Subcutaneous abdominal adipose tissue (tissue), 5 donors: ENCODE data around the gene IL17REL.

ENCODE experiments used
- H3K27ac ChIP-seq: one replicate; pipeline ENCODE4 v1.7.0; 2013; ENCODE audit warnings: low read depth, mild to moderate bottlenecking, inconsistent platforms, low read length, moderate library complexity
- H3K27me3 ChIP-seq, 5 donors: one replicate each; pipeline ENCODE4 v1.7.0; 2013; ENCODE audit warnings: low read length in 5 of 5, inconsistent platforms in 1 of 5; ENCODE audit not compliant: control insufficient read depth in 5 of 5, insufficient read depth in 4 of 5
- H3K36me3 ChIP-seq, 5 donors: one replicate each; pipeline ENCODE4 v1.7.0; 2013; ENCODE audit warnings: low read length in 5 of 5; ENCODE audit not compliant: control insufficient read depth in 5 of 5, insufficient read depth in 5 of 5
- H3K4me1 ChIP-seq, 5 donors: one replicate each; pipeline ENCODE4 v1.7.0; 2013; ENCODE audit warnings: low read length in 5 of 5, mild to moderate bottlenecking in 3 of 5, moderate library complexity in 1 of 5; ENCODE audit not compliant: control insufficient read depth in 5 of 5, insufficient read depth in 5 of 5
- H3K4me3 ChIP-seq, 5 donors: one replicate each; pipeline ENCODE4 v1.7.0; 2013; ENCODE audit warnings: low read length in 5 of 5, low read depth in 1 of 5
- H3K9ac ChIP-seq, 5 donors: one replicate each; pipeline ENCODE4 v1.7.0; 2013; ENCODE audit warnings: low read length in 5 of 5, mild to moderate bottlenecking in 4 of 5, moderate library complexity in 3 of 5
- H3K9me3 ChIP-seq, 5 donors: one replicate each; pipeline ENCODE4 v1.7.0; 2013; ENCODE audit warnings: low read length in 5 of 5; ENCODE audit not compliant: control insufficient read depth in 5 of 5
- donor health status: healthy.
- donor health status: healthy.
- donor health status: healthy.
- donor health status: healthy.
- donor health status: healthy.

The IL17REL gene

DNA sequence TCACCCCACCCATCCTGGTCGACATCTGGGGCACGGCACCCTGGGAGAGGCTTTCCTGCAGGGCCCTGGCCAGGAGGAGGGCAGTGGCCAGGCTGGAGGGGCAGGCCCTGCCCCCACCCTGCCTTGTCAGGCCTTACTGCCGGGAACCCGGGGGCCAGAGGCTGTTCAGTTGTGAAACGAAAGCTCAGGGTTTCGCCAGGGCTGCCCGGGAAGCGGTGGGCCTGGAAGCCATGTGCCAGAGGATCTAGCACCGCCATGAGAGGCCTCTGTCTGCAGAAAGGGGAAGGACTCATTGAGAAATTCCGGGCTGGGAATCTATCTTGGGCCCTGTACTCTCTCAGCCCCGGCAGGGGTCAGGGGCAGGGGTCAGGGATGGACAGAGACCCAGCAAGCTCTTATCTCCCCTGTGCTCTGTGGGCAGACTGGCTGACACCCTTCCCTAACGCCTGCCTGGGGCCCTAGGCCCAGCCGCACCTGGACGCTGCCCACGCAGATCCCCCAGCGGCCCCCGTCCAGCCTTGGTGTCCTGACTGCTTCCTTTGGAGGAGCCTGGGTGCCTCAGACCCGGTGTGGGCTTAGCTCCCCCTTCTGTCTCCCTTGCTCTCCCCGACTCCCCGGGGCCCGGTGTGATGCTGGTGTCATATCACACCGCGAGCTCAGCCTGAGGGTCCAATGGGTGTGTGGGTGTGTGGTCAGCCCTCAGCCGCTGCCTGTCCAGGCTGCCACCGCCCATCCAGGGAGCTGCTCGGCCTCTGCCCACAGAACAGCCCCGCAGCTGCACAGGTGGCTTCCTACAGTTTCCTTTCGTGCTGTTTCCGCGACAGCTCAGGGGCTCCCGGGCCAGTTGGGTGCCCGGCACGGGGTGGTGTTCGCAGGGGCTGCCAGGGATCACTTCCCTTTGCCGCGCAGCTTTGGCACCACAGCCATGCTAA is 45.5 kb downstream of the IL17REL start:
- no peaks in the 10 kb centered on the region for H3K27me3 ChIP-seq
- no peaks in the 10 kb centered on the region for H3K9me3 ChIP-seq
- peak overlapping the region in 4 of 5 donors; percentile 62 to 97 (median 89) for H3K9ac ChIP-seq
- peaks cover 10 to 96% (median 83%) of the 10 kb centered on the region in 5 donors for H3K4me1 ChIP-seq
- H3K36me3 ChIP-seq, result peaks cover 0 to 31% (median 21%) of the 10 kb centered on the region in 5 donors
- peak overlapping the region in 4 of 5 donors; percentile 25 to 99 (median 46) for H3K4me3 ChIP-seq
- peak overlapping the region; percentile 98 for H3K27ac ChIP-seq

DNA sequence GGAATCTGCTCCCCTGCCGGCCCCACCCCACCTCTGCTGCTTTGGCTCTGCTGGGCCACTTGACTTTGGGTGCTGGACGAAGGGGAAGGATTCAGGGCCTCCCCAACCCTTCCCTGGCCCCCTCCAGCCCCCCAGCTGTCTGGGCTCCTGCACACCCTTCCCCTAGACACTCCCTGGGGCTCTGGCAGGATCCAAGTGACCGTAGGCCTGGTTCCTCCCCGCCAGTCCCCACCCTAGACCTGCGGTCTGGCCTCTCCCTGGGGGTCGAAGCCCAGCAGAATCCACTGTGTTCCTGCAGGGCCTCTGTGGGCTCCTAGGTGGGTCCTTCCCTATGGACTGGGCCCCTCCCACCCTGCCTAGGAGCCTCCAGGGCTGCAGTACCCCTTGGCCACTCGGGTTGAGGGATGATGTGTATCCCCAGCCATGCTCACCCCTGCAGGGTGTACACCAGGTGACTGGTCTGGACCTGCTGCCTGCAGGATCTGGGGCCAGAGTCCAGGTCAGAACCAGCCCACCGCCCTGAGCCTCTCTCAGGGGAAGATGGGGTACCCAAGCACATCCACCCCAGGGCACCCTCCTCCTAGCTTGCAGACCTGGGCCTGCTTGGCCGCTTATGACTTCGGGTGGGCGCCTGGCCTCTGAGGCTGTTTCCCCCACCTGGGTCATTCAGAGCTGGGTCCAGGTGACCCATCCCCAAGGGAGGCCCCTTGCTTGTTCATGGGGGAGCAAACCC is 46.4 kb downstream of the IL17REL start:
- H3K4me1 ChIP-seq, result peaks cover 10 to 95% (median 79%) of the 10 kb centered on the region in 5 donors
- H3K27ac ChIP-seq, result peak overlapping the region; percentile 98
- peak overlapping the region in 4 of 5 donors; percentile 25 to 99 (median 46) for H3K4me3 ChIP-seq
- H3K9me3 ChIP-seq, result no peaks in the 10 kb centered on the region
- H3K27me3 ChIP-seq, result no peaks in the 10 kb centered on the region
- H3K36me3 ChIP-seq, result peaks cover 0 to 37% (median 25%) of the 10 kb centered on the region in 5 donors
- peak overlapping the region in 4 of 5 donors; percentile 62 to 97 (median 89) for H3K9ac ChIP-seq

DNA sequence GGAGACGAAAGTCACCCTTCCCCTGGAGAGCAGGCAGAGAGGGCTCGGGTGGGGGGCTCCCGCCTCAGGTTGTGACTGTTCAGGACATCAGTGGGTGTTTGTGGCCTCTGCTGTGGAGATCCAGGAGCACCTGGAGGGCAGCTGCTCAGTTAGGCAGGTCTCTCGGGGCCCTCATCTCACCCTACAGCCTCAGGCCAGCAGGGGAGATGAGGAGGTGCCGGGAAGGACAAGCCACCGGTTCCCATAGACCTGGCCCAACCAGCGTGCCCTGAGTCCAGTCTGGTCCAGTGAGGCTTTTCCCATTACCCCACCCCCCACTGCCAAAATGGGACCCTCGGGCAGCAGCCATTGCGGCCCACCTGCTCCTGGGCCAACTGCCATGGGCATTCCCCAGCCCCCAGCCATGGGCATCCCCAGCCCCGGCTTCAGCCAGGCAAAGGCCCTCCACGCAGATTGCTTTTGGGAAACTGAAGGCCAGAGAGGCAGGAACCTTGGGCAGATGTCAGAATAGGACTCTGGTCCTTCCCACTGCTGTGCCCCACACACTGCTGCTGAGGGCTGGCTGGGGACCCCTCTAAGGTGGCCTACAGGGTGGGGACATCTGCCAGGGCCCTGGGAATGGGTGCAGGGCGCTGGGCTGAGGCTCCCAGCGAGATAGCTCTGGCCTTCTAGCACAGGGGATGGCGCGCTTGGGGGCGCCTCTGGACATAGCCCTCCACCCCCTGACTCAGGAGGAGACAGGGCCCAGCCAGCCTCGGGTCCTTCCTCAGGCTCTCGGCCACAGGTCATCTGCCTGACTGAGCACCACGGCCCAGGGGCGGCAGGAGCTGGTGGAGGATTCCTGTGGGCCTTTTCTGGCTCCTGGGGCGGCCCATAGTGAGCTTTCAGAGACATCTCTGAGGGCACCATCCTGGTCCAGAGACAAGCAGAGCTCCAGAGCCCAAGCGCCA is 47.2 kb downstream of the IL17REL start:
- Histone ChIP-seq H3K4me3 (peak overlapping the region in 3 of 5 donors; percentile 81 to 99 (median 97)), H3K9ac (peak overlapping the region; percentile 38 to 97 (median 86)), H3K4me1 (peaks cover 8 to 87% (median 74%) of the 10 kb centered on the region in 5 donors)

DNA sequence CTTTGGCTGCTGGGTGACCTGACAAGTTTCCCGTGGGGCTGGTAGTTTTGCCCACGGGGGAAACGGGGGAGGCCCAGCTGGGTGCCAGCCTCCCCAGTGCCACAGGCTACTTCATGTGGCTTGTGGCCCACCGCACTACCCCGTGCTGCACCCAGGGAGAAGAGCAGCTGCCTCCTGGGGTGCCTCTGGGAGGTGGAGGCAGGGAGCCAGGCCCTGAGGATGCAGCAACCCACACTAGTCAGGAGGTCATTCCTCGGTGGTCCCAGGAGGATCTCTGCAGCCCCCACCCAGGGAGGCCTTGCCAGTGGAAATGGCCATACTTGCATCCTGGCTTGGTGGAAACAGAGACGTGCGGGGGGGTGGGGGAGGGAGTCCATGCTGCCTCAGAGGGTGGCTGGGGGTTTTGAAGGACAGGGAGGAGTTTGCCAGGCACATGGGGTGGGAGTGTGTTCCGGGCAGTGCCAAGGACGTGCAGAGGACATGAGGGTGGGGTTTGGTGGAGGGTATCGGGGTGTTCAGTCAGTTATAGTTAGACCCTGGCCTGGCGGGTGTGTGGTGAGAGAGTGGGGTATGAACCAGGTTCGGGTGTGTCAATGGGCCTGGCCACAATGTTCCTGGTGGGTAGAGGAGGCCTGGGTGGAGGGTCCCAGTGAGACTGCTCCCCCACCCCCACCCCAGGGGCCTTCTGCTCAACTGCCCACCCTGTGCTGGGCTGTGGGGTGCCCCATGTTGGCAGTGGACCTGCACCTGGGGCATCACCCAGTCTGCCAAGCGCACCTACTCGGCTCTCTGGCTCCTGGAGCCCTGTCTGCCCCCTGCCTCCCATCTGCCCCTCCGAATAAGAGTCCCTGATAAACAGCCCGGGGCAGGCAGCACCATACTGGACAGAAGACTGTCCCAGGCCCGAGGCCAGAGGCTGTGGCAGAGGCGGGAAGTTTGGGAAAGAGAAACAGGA is 48.2 kb downstream of the IL17REL start:
- no peaks in the 10 kb centered on the region for H3K27me3 ChIP-seq
- peak overlapping the region; percentile 56 to 97 (median 92) for H3K9ac ChIP-seq
- peaks cover 7 to 84% (median 71%) of the 10 kb centered on the region in 5 donors for H3K4me1 ChIP-seq
- peak overlapping the region; percentile 48 to 99 (median 84) for H3K4me3 ChIP-seq
- peaks cover 0 to 37% (median 25%) of the 10 kb centered on the region in 5 donors for H3K36me3 ChIP-seq
- H3K9me3 ChIP-seq, result no peaks in the 10 kb centered on the region
- peak overlapping the region; percentile 98 for H3K27ac ChIP-seq

More for the DNA sequence above, 47.2 kb downstream of the IL17REL start:
- Histone ChIP-seq H3K27ac (peak overlapping the region; percentile 98), H3K27me3 (no peaks in the 10 kb centered on the region), H3K9me3 (no peaks in the 10 kb centered on the region), H3K36me3 (peaks cover 0 to 37% (median 25%) of the 10 kb centered on the region in 5 donors)

DNA sequence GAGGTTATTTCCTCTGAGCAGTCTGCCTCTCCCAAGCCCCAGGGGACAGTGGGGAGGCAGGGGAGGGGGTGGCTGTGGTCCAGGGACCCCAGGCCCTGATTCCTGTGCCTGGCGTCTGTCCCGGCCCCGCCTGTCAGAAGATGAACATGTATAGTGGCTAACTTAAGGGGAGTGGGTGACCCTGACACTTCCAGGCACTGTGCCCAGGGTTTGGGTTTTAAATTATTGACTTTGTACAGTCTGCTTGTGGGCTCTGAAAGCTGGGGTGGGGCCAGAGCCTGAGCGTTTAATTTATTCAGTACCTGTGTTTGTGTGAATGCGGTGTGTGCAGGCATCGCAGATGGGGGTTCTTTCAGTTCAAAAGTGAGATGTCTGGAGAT is 48.9 kb downstream of the IL17REL start:
- Histone ChIP-seq H3K9me3 (no peaks in the 10 kb centered on the region), H3K36me3 (peaks cover 0 to 37% (median 25%) of the 10 kb centered on the region in 5 donors), H3K9ac (peak overlapping the region; percentile 56 to 97 (median 92)), H3K27me3 (no peaks in the 10 kb centered on the region), H3K27ac (peak overlapping the region; percentile 98), H3K4me3 (peak overlapping the region; percentile 48 to 99 (median 84)), H3K4me1 (peaks cover 7 to 84% (median 77%) of the 10 kb centered on the region in 5 donors)

DNA sequence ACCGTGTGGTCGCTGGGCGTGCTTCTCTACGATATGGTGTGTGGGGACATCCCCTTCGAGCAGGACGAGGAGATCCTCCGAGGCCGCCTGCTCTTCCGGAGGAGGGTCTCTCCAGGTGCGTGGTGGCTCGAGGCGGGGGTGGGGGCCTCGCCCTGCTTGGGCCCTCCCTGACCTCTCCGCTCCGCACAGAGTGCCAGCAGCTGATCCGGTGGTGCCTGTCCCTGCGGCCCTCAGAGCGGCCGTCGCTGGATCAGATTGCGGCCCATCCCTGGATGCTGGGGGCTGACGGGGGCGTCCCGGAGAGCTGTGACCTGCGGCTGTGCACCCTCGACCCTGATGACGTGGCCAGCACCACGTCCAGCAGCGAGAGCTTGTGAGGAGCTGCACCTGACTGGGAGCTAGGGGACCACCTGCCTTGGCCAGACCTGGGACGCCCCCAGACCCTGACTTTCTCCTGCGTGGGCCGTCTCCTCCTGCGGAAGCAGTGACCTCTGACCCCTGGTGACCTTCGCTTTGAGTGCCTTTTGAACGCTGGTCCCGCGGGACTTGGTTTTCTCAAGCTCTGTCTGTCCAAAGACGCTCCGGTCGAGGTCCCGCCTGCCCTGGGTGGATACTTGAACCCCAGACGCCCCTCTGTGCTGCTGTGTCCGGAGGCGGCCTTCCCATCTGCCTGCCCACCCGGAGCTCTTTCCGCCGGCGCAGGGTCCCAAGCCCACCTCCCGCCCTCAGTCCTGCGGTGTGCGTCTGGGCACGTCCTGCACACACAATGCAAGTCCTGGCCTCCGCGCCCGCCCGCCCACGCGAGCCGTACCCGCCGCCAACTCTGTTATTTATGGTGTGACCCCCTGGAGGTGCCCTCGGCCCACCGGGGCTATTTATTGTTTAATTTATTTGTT is 49.6 kb downstream of the IL17REL start:
- Histone ChIP-seq H3K27me3 (no peaks in the 10 kb centered on the region), H3K27ac (peak overlapping the region; percentile 98), H3K36me3 (peaks cover 0 to 37% (median 25%) of the 10 kb centered on the region in 5 donors), H3K9me3 (no peaks in the 10 kb centered on the region), H3K4me1 (peaks cover 6 to 83% (median 76%) of the 10 kb centered on the region in 5 donors), H3K9ac (peak overlapping the region; percentile 68 to 97 (median 92)), H3K4me3 (peak overlapping the region; percentile 67 to 99 (median 84))

DNA sequence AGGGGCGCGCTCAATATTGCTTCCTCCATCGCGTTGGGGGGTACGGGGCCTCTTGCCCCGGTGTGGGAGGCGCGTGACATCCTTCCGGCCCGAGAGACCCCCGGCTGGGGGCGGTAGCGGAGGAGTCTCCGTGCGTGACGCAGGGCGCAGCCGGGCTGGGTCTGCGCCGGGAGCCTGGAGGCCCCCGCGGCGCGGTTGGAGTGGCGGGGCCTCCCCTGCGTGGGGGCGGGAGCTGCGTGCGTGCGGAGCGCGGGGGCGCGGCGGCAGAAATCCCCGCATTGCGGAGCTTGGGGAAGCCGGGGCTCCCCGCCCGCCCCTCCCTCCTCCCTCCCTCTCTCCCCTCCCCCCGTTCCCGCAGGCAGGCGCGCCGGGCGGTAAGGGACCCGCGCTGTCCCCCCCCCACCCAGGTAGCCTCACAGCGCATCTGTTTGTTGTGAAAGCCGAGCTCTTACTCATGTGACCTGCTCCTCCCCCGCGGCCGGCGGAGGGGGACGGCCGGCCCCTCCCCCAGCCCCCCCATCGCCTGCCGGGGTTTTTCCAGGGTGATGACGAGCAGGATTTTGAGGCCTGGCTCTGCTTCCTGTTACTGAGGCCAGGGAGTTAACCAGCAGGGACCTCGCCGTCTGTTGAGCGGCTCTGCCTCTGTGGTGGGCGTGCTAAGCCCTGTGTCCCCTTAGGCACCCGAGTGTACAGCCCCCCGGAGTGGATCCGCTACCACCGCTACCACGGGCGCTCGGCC is 50.4 kb downstream of the IL17REL start:
- Histone ChIP-seq H3K4me3 (peak overlapping the region; percentile 62 to 99 (median 96)), H3K27me3 (no peaks in the 10 kb centered on the region), H3K27ac (peak overlapping the region; percentile 98), H3K4me1 (peaks cover 5 to 78% (median 74%) of the 10 kb centered on the region in 5 donors), H3K9me3 (no peaks in the 10 kb centered on the region), H3K9ac (peak overlapping the region; percentile 68 to 97 (median 95)), H3K36me3 (peaks cover 0 to 37% (median 25%) of the 10 kb centered on the region in 5 donors)
